EH (cell line): ENCODE results near the gene TM2D1.
"Not testable (repeated sequence)": the region's sequence is repeated elsewhere in the genome, so short reads cannot be mapped to it uniquely, and the experiment has no call there.

Experiments used
- DNase-seq: peaks from one replicate; pipeline ENCODE4 v3.0.0-alpha.2; 2015; ENCODE audit warnings: low read depth

TM2D1 gene

DNA sequence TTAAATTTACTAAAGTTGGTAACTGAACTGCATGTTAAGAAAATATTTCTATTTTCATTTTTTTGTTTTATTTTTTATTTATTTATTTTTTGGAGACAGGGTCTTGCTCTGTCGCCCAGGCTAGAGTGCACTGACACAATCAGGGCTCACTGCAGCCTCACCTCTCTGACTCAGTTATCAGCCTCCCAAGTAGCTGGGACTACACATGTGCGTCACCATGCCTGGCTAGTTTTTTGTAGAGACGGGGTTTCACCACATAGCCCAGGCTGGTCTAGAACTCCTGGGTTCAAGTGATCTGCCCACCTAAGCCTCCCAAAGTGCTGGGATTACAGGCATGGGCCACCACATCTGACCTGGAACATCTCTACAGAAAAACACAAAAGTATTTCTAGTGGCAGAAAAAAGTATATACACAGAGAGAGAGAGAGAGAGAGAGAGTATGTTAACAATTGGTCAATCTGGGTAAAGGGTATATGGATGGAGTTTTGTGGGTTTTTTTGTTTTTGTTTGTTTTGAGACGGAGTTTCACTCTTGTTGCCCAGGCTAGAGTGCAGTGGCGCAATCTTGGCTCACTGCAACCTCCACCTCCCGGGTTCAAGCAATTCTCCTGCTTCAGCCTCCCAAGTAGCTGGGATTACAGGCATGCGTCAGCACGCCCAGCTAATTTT, 5.8 kb downstream of the TM2D1 start:
- not testable (repeated sequence) for DNase-seq

DNA sequence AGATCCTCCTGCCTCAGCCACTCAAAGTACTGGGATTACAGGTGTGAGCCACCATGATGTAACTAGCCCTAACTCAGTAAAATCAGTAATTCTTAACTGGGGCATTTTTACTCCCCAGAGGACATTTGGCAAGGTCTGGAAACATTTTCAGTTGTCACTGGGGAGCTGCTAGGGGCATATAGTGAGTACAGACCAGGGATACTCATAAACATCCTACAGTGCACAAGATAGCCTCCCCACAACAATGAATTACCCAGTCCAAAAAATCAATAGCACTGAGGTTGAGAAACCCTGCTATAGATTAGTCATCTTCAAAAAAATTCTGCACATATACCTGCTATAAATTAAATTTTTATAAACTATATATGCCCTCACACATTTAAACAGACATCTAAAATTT, 13.0 kb downstream of the TM2D1 start:
- no peak for DNase-seq

DNA sequence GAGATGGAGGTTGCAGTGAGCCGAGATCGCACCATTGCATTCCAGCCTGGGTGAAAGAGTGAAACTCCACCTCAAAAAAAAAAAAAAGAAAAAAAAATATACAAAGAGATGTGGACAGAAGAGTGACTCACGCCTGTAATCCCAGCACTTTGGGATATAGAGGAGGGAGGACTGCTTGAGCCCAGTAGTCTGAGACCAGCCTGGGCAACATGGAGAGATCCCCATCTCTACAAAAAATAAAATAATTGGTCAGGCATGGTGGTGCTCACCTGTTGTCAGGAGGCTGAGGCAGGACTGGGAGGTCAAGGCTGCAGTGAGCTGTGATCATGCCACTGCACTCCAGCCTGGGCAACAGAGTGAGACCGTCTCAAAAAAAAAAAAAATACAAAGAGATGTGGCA, 13.7 kb downstream of the TM2D1 start:
- peak; percentile 82 for DNase-seq

DNA sequence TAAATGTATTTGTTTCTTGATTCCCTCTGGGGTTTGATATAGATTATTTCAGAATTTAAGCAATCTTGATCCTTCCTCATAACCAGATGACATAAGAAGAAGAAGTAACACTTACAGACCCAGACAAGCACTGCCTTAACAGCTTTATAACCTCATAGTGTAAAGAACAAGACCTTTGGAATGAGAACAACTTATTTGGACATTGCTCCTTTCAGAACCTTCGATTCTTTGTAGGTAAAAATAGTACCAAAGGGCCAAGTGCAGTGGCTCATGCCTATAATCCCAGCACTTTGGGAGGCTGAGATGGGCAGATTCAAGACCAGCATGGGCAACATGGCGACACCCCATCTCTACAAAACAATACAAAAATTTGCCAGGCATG, 15.0 kb downstream of the TM2D1 start:
- no peak for DNase-seq

DNA sequence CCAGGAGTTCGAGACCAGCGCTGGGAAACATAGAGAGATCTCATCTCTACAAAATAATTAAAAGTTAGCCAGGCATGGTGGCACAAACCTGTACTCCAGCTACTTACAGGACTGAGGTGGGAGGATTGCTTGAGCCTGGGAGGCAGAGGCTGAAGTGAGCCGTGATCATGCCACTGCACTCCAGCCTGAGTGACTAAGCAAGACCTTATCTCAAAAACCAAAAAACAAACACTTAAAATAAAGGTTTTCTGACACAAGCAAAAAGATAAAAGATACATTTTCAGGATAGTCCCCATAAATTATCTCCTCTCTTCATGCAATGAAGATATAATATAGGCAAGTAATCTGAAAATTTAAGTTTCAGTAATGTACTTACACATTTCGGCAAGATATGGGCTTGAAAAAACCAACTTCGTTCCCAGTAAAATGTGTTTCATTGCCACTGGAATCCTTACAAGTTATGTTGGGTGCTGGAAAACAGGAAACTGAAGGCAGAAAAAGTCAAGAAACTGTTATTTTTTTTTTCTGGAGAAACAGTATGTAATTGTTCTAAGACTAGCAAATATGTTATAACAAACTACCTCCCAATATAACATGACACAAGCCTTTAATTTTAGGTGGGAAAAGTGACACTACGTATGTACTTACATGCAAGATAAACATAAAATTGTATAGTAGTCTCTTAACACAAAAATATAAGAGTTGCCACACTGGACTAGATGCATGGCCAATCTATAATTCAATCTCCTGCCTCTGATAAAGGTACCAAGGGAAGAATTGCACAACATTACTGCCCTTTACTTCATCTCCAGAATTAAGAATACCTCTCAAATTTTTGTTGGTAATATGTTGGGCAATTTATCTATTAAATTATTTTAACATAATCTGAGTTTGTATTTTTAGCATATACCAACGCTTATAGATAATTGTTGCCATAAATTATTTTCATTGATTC, 15.7 kb downstream of the TM2D1 start:
- DNase-seq: no peak

DNA sequence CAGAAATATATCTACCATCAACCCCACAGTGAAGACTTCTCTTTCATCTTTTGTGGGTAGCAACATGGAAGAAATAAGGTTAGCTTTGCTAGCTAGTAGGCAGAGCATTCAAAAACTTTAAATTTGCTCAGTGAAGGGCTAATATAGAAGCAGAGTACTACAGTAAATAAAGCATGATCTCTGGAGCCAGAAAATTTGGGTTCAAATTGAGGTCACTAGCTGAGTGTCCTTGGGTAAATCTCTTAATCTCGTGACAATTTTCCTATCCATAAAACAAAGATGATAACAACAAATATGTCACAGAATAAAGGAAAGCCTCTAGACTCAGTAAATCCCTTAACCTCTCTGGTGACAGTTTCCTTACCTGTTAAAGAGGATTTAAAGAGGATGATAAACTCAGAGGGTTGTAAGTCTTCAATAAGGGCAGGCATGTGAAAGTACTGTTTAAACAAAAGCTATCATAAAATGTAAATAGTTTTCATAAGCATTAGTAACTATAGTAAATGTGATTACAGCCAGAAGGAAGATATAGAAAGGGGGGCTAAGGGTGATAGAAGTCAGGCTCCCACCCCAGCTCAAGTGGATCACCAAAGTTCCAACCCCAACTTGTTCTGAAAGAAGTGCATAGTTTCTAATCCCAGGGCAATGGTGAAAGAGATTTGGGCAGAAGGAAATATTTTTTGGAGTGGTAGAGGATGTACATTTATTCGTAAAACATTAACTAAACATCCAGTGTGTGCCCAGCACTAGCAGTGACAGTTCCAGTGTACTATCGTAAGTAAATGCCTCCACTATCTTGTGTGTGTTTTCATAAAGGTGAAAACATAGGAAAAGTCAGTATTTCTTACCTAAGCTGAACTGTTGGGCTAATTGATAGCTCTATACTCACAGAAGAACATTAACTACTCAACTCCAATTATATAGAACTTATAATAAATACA, 24.8 kb downstream of the TM2D1 start:
- DNase-seq: no peak

DNA sequence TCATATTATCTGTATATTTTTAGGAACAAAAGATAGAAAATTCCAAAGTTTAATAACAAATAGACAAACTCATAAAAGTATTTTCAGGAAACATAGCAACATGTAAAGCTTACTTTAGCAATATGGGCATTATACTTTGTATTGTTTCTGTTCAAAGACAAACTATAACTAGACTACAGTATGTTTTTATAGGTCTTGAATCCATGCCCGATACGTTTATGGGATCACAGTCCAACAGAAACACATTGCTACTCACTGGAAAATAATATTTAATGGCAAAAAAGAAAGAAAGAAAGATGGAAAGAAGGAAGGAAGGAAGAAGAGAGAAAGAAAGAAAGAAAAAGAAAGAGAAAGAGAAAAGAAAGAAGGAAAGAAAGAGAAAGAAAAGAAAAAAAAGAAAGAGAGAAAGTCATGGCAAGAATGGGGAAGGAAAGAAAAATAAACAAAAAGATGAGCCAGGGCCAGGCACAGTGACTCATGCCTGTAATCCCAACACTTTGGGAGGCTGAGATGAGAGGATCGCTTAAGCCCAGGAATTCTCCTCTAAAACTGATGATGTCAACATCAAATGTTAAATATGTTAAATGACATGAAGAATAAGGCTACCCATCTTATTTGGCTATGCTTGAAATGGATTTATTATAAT, 32.7 kb downstream of the TM2D1 start:
- DNase-seq: peak; percentile 86

DNA sequence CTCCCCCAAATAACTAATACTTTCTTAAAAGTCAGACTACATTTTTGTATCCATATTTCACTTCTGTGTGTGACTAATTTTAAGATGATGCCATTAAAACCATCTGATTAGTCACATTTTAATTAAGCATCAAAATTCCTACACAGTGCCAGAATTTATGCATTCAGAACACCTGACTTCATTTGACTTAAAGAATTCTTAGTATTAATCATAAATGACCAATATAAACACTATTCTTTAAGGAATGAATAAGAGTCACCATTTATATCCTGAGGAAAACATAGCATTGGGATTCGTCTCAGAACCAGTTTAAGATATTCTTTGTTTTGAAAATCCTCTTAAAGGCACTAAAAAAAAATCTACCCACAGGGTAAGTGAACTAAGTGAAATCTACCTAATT, 37.0 kb downstream of the TM2D1 start:
- peak; percentile 62 for DNase-seq

DNA sequence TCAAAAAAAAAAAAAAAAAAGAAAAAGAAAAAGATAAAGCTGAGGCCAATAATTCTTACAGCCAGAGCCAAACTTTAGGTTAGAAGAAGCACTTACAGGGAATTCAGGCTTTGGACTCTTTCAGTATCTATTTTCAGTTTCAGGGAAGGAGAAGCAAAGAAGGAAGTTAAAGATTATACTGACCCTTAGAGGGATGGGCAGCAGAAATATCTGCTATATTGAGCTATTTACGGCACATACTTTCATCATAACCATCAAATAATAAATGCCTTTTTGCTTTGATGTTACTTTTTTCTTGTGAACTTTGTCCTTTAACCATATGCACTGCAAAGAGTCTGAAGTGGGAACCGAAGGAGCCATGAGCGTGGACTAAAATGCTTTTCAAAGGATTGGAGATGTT, 42.0 kb downstream of the TM2D1 start:
- no peak for DNase-seq

DNA sequence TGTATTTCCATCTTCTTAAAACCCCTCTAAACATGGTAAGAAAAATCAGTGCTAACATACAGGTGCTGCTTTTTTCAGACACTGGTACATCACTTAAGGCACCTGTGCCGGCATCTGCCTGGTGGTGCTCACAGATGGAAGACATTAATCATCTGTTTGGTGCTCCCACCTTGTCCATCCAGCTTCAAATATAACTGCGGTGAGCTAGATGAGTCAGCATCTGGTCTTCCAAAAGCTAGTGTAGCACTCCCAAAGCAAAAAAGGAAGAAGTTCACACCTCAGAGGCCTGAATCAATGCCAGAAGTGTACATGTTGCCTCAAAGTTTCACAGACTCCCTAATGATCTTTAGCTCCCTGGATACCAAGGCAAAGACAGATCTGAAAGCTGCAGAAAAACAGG, 44.4 kb downstream of the TM2D1 start:
- DNase-seq: no peak

DNA sequence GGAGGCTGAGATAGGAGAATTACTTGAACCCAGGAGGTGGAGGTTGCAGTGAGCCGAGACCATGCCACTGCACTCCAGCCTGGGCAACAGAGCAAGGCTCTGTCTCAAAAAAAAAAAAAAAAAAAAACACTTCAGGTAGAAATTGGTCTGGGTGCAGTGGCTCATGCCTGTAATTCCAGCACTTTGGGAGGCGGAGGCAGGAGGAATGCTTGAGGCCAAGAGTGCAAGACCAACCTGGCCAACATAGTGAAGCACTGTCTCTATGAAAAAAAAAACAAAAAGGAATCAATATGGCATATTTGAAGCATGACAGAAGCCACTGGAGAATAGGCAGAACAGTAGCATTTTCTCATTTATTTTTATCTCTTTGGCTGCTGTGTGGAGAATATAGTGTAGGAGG, 48.1 kb downstream of the TM2D1 start:
- not testable (repeated sequence) for DNase-seq

DNA sequence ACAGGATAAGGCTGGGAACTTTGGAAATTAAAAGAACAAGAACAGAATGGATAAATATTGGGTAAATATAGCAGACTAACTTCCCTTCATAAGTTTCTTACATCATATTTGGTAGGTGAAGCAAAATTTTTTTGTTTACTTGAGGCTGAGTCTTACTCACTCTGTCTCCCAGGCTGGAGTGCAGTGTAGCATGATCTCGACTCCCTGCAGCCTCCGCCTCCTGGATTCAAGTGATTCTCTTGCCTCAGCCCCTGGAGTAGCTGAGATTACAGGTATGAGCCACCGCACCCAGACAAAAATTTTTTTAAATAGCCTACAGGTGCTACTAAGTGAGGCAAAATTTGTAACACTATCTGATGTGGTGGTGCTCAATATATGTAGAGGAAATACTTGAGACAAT, 50.7 kb downstream of the TM2D1 start:
- peak; percentile 5 for DNase-seq

DNA sequence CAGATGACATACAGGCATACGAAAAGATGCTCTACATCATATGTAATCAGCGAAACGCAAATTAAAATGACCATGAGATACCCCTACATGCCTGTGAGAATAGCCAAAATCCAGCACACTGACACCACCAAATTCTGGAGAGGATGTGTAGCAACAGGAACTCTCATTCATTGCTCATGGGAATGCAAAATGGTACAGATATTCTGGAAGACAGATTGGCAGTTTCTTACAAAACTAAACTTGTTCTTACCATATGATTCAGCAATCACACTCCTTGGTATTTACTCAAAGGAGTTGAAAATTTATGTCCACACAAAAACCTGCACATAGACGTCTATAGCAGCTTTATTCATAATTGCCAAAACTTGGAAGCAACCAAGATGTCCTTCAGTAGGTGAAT, 52.6 kb downstream of the TM2D1 start:
- DNase-seq: no peak

DNA sequence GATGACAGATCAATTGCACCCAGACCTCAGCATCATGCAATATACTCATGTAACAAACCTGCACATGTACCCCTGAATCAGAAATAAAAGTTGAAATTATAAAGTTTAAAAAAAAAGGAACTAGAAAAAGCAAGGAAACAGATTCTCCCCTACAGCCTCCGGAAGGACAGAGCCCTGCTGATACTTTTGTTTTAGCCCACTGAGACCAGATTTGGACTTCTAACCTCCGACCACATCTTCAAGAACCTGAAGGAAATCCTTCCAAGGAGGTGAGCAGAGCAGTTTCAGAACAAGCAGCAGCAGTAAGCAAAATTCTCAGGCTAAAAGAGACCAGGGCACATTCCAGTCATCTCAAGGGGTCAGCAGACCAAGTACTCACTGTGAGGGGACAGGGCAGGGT, 54.5 kb downstream of the TM2D1 start:
- DNase-seq: no peak

DNA sequence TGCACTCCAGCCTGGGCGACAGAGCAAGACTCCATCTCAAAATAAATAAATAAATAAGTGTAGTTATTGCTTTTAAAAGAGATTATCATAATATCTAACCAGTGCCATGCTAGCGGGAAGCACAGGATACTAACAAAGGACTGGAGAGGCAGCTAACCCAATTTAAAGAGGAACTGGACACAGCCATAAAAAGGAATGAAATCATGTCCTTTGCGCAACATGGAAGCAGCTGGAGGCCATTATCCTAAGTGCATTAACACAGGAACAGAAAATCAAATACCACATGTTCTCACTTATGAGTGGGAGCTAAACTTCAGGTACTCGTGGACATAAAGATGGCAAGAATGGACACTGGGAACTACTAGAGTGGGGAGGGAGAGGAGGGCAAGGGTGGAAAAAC, 54.9 kb downstream of the TM2D1 start:
- peak; percentile 26 for DNase-seq

DNA sequence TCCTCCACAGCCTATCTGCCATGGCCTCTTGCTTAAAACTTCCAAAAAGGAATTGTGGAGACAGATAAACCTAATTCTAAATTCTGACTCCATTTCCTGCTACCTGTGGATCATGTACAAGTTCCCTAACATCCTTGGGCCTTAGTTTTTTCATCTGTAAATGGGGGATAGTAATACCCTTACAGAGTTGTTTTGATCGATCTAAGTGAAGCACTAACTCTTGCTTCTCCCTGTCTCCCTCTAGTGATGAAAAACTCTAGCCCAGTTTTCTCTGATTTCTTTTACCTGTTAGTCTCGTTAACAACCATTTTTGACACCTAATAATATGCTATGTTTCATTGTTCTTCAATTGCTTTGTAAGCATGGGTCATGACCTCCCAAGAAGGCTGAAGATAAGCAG, 65.9 kb downstream of the TM2D1 start:
- DNase-seq: no peak

DNA sequence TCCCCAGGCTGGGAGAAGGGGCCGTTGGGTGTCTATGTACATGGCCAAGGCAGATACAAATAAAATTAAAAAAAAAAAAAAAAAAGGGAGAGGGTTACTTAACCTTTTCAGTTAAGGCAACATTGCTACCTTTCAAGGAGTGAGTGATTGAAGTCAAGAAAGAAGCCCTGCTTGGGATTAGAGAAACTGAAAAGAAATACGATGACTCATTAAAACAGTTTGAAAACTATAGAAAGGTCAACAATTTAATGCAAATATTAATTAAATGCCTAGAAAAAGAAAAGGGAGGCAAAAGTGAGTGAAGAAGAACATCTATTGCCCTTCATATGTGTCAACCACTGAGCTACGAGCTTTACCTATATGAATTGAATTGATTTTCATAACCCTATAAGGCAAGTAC, 69.5 kb downstream of the TM2D1 start:
- DNase-seq: no peak

DNA sequence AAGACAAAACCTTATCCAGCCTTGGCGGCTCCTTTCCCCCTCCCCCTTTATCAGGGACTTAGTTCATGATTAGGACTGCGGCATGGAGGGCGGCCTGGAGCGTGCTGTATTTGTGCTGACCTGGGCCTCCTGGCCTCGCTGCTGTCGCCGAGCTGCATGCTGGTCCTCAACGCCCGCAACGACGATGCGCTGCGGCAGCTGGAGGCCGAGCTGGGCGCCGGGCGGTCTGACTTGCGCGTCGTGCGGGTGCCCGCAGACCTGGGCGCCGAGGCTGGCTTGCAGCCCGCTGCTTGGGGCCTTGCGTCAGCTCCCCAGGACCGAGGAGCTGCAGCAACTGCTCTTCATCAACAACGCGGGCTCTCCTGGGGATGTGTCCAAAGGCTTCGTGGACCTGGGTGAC, 70.9 kb downstream of the TM2D1 start:
- DNase-seq: no peak

DNA sequence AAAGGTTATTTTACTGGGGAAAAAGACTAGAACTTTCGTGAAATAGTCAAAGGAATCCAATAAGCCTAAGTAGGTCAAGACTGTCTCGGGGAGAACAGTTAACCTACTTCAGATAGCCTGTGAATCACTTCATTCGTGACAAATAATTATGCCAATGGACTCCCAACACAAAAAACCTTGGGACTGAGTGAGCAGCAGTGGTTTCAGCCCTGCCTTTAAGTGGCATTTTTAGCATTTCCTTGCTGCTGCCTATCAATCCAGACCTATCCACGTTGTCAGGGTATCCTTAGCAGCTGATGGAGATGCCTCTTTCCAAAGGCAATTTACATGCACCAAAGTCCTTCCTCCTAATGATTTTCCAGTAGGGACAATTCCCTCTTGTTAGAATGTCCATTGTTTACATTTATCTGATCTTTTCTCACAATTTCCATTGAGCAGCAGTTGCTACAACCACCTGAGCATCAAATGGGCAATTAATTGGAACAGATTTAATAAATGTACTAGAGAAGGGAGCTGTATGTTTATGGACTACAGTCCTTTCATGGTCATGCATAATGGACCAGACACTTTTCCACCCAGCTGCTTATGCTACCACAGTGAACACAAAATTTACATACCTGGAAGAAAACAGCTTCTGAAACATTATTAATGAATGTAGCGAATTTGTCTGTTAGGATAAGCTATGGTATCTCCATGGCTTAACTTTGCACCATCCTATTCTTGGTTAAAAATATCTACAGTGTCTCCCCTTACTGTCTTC, 75.8 kb downstream of the TM2D1 start:
- no peak for DNase-seq

DNA sequence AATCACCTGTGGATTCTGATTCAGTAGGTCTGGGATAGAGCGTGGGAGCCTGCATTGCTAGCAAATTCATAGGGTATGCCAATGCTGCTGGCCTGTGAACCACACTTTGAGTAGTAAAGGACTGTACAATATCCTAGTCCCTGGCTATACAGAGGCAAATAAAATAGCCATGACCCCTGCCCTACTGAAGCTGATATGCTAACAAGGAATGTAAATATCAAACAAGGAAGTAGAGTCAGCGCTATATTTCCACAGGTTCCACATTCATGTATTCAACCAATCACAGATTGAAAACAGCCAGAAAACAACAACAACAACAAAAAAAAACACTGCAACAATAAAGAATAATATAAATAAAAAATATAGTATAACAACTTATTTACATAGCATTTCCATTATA, 77.8 kb downstream of the TM2D1 start:
- DNase-seq: no peak

DNA sequence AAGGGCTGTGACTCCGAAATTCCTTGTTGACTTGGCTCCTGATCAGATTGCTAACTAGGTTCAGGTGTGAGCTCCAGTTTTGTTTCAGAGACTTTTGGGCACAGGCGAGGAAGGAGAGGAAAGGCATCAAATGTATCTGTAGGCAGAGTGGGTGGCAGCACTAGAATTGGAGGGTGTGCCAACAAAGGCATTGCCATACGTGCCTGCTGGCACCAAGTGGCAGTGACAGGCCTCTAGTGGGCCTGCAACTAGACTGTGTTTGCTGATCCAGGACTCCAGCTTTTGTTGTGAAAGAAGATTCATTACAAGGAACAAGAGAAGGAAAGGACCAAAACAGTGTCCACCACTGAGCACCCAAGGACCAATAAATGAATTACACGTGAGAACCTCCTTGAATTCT, 79.5 kb downstream of the TM2D1 start:
- DNase-seq: no peak
